ENCODE data around the gene SFMBT1. TPM values are rescaled to one million over a fixed set of nuclear protein-coding genes. Genes with fewer than 3 reads are reported as not detected.

The SFMBT1 gene
- total and polyA plus RNA-seq, 9 of the 15 experiments (the other 6 are each of a cell fraction or from before 2014, with no cell fraction given) = 0.76 to 6.6 (median 3.6) TPM

DNA sequence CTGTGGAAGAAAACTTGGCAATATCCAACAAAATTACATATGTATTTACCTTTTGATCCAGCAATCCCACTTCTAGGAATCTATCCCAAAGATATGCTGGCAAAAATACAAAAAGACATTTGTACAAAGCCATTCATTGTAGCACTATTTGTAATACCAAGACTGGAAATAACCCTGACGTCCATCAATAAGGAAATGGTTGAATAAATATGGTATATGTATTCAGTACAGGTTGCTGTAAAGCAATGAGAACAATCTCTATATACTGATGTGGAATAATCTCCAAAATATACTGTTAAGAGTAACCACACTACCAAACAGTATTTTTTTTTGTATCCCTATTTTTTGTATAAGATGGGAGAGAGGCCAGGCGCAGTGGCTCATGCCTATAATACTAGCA, 83.7 kb downstream of the SFMBT1 start (continued):
- TF ChIP-seq, protein P1, sequence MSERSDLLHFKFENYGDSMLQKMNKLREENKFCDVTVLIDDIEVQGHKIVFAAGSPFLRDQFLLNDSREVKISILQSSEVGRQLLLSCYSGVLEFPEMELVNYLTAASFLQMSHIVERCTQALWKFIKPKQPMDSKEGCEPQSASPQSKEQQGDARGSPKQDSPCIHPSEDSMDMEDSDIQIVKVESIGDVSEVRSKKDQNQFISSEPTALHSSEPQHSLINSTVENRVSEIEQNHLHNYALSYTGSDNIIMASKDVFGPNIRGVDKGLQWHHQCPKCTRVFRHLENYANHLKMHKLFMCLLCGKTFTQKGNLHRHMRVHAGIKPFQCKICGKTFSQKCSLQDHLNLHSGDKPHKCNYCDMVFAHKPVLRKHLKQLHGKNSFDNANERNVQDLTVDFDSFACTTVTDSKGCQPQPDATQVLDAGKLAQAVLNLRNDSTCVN (CRISPR knock-in tag; IDR thresholded peaks at IDR 0.05) = no peak

DNA sequence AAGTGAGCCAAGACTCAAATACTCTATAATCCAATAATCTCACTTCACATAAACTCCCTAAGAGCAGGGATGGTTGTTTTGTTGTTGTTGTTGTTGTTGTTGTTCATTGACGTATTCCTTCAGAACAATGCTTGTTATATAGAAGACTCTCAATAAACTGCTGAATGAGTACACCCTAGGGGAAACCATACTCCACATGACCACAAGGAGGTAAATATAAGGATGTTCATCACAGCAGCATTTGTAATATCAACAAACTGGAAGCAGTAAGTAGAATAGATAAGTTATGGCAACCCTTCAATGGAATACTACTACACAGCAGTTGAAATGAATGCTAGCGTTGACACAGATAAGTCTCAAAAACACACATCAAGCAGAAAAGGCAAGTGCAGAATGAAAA, 86.1 kb downstream of the SFMBT1 start:
- TF ChIP-seq KDM4B (IDR thresholded peaks at IDR 0.05; ENCODE audit: borderline replicate concordance in 2 of 2, low read depth in 1 of 2) = no peak
- ATAC-seq = no peak
- POLR2A ChIA-PET = no interaction called here
- no peak for FAIRE-seq
- no TSS peak for BruUV-seq (replicated peaks)
- DNase-seq (ENCODE audit: extremely low read depth in 1 of 4, low spot score in 3 of 4) = peak in 1 of 4 experiments; percentile 8
- H3K4me1 ChIP-seq (replicated peaks in 1 of 2; ENCODE audit: control insufficient read depth in 2 of 2, insufficient read depth in 2 of 2, low read length in 2 of 2) = no peaks in the 10 kb centered on the region
- intact Hi-C loops (cut with micrococcal nuclease) (no loop called here), in situ Hi-C loops (cut with MboI) (no loop called here)
- no peak overlapping the region for H3K9ac ChIP-seq (ENCODE audit: insufficient read depth in 1 of 2, low read depth in 2 of 2, low read length in 2 of 2)
- H3K9me1 ChIP-seq (ENCODE audit: control insufficient read depth, insufficient read depth, low read length) = no peaks in the 10 kb centered on the region
- H3K4me2 ChIP-seq (ENCODE audit: insufficient read depth, low read length) = no peak overlapping the region
- H3K4me3 ChIP-seq = no peak overlapping the region
- CTCF ChIA-PET (ENCODE audit: low intra/inter-chr PET ratio) = no interaction called here
- no peaks in the 10 kb centered on the region for H3K27me3 ChIP-seq (ENCODE audit: control insufficient read depth in 2 of 2, insufficient read depth in 2 of 2, low read length in 2 of 2)
- H2AFZ ChIP-seq (ENCODE audit: low read depth, low read length) = no peak overlapping the region
- 59% methylated on average over 2 of the region's 2 CpGs for WGBS (ENCODE audit: insufficient coverage, low coverage, missing lambda C conversion rate)
- no peak overlapping the region for H3K27ac ChIP-seq (ENCODE audit: extremely low read depth, low read depth, low read length)
- H3K9me3 ChIP-seq (replicated peaks; ENCODE audit: control insufficient read depth, insufficient read depth, low read depth, low read length) = no peaks in the 10 kb centered on the region
- H4K20me1 ChIP-seq (replicated peaks; ENCODE audit: control insufficient read depth, insufficient read depth, low read length) = no peaks in the 10 kb centered on the region
- H3K36me3 ChIP-seq (ENCODE audit: control insufficient read depth, insufficient read depth, low read length) = no peaks in the 10 kb centered on the region
- no peaks in the 10 kb centered on the region for H3K79me2 ChIP-seq (ENCODE audit: control insufficient read depth, insufficient read depth, low read length)

DNA sequence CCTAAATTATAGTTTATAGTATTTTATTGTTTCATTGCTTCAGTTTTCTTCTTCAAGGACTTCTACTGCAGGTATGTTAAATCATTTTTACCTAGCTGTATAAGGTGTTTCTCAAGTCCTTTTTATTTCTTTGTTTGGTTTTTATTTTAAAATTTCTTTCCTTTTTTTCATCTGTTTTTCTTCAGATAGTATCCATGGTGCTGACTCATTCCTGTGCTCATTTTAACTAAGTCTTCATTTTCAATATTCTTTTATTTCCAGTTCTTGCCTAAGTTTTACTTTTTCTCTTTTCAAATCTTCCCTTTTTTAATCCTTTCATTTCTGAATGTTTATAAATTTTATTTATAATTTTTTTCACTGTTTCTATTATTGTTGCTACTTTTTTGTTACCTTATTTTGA, 106.3 kb downstream of the SFMBT1 start:
- Histone ChIP-seq H3K4me3 (no peak overlapping the region), H3K27me3 (ENCODE audit: control insufficient read depth in 2 of 2, insufficient read depth in 2 of 2, low read length in 2 of 2) (no peaks in the 10 kb centered on the region), H3K36me3 (ENCODE audit: control insufficient read depth, insufficient read depth, low read length) (no peaks in the 10 kb centered on the region), H3K9me3 (replicated peaks; ENCODE audit: control insufficient read depth, insufficient read depth, low read depth, low read length) (no peaks in the 10 kb centered on the region), H4K20me1 (replicated peaks; ENCODE audit: control insufficient read depth, insufficient read depth, low read length) (no peaks in the 10 kb centered on the region), H3K27ac (ENCODE audit: extremely low read depth, low read depth, low read length) (no peak overlapping the region), H3K4me2 (ENCODE audit: insufficient read depth, low read length) (no peak overlapping the region), H3K4me1 (replicated peaks in 1 of 2; ENCODE audit: control insufficient read depth in 2 of 2, insufficient read depth in 2 of 2, low read length in 2 of 2) (no peaks in the 10 kb centered on the region; a peak in 1 of 5 replicates), H2AFZ (ENCODE audit: low read depth, low read length) (no peak overlapping the region), H3K9me1 (ENCODE audit: control insufficient read depth, insufficient read depth, low read length) (no peaks in the 10 kb centered on the region), H3K79me2 (ENCODE audit: control insufficient read depth, insufficient read depth, low read length) (no peaks in the 10 kb centered on the region), H3K9ac (ENCODE audit: insufficient read depth in 1 of 2, low read depth in 2 of 2, low read length in 2 of 2) (no peak overlapping the region)
- ATAC-seq (no peak), DNase-seq (ENCODE audit: extremely low read depth in 1 of 4, low spot score in 3 of 4) (no peak), FAIRE-seq (no peak)
- POLR2A ChIA-PET = interaction anchor here (1.7 kb wide), 1 partner anchor 13 kb away, joined by 4 read pairs; no protein-coding TSS in a partner anchor
- in situ Hi-C loops (cut with MboI) (no loop called here), intact Hi-C loops (cut with micrococcal nuclease) (no loop called here)
- no peak for TF ChIP-seq ZNF75A (CRISPR knock-in tag; IDR thresholded peaks at IDR 0.05)
- 0 out of 2 replicates have a peak, but pooled peaks have one; percentile 20 for TF ChIP-seq NFE2 (IDR thresholded peaks at IDR 0.05; ENCODE audit: low read depth)
- peak; percentile 76 for TF ChIP-seq ZNF316 (IDR thresholded peaks at IDR 0.05)
- TF ChIP-seq MAFG (tag; conservative IDR thresholded peaks at IDR 0.05) = peak; percentile 42; the same call in 1 of the 2 replicates
- peak; percentile 80 for TF ChIP-seq C11orf30 (IDR thresholded peaks at IDR 0.05; ENCODE audit: low read depth)
- CTCF ChIA-PET (ENCODE audit: low intra/inter-chr PET ratio) = no interaction called here
- no TSS peak for BruUV-seq (replicated peaks)

Measured in K562 (cell line).